ENCODE results near the gene WEE2.

Gene WEE2

DNA sequence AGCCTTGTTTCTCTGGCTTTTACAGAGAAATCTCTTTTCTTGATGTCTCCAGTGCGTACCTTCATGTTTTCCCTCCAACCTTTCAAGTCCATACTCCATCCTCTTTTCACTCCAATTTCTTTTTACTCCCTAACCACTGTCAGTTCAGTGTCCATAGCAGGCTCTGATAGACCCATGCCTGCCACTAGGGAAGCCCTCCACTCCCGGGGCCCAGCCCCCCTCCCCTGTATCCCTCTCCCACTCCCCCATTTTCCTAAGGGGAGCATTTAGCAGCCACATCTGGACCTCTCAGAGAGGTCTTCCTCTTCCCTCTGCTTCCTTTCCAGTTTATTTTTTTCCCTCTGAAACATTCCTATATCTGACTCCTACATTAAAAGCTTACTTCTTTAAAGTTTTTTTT is 39.3 kb upstream of the WEE2 start:
- no peak for DNase-seq (ENCODE audit: low spot score)
- TF ChIP-seq, protein P1, sequence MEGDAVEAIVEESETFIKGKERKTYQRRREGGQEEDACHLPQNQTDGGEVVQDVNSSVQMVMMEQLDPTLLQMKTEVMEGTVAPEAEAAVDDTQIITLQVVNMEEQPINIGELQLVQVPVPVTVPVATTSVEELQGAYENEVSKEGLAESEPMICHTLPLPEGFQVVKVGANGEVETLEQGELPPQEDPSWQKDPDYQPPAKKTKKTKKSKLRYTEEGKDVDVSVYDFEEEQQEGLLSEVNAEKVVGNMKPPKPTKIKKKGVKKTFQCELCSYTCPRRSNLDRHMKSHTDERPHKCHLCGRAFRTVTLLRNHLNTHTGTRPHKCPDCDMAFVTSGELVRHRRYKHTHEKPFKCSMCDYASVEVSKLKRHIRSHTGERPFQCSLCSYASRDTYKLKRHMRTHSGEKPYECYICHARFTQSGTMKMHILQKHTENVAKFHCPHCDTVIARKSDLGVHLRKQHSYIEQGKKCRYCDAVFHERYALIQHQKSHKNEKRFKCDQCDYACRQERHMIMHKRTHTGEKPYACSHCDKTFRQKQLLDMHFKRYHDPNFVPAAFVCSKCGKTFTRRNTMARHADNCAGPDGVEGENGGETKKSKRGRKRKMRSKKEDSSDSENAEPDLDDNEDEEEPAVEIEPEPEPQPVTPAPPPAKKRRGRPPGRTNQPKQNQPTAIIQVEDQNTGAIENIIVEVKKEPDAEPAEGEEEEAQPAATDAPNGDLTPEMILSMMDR (IDR thresholded peaks at IDR 0.05; ENCODE audit: extremely low read depth, missing control alignments): no peak

DNA sequence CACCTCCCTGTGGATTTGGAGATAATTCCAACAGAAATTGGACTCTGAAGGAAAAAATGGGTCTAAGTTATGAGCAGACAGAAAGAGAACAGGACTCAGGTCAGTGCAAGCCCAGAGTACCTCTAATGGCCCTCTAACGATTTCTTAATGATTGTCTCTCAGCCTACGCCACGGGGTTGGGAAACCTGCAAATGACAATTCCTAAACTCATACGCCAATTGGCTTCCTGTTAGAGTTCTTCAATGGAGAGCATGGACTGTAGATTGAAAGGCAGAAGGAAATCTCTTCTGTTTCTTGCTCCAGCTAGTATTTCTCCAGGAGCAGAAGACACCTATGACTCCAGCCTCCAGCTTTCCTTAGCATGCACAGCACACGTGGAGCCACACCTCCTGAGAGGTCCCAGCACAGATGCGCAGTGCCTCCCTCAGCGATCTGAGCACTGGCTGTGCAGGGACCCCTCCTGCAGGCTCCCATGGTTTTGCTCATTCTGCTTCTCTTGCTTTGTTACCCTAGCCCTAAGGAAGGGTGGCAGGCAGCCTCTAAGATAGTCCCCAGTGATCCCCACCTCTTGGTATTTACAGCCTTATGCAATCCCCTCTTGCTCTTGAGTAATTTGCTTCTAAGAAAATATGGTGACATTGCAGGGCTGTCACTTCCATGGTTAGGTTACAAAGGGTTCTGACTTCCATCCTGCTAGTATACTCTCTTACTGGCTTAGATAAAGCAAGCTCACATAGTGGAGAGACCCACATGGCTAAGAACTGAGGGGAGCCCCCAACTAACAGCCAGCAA is 36.3 kb upstream of the WEE2 start:
- TF ChIP-seq, protein P1 (IDR thresholded peaks at IDR 0.05; ENCODE audit: extremely low read depth, missing control alignments): no peak
- no peak for DNase-seq (ENCODE audit: low spot score)

DNA sequence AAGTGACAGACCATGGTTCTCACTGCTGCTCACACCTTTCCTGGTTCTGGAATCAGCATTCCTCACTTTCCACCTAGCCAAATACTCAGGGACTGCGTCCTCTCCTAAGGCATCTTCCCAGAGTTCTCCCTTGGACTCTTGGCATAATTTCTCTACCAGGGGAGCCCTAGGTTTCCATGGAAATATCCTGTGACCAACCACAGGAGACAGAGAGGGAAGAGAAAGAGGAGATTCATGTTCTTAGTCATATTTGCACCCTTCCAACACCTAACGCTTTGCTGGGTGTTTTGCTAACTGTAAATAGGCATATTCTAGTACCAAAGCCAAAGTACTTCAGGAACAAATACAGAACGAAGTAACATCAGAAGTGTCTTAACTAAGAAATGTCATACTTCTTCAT is 34.8 kb upstream of the WEE2 start:
- TF ChIP-seq, protein P1 (IDR thresholded peaks at IDR 0.05; ENCODE audit: extremely low read depth, missing control alignments): no peak
- no peak for DNase-seq (ENCODE audit: low spot score)

DNA sequence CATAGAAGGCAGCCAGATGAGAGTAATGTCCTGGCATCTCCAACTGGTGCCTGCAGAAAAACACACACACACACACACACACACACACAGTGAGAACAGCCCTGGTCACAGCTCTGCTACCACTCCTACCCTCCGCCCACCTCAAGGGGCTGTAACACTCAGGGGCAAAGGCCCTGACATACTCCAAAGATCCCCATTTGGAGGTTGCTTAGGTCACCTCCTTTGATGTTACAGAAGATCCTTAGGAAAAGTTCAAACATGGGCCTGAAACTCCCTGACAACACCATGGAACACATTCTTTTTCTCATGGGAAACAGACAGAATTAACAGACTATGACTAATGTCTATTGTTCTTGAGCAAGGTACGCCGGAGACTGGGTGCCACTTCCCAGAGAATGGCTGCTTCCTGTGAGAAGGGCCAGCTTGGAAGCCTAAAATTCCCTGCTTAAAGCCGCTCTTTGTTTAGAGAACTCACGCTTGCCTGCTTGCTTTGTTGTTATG is 33.9 kb upstream of the WEE2 start:
- TF ChIP-seq, protein P1 (IDR thresholded peaks at IDR 0.05; ENCODE audit: extremely low read depth, missing control alignments): no peak

DNA sequence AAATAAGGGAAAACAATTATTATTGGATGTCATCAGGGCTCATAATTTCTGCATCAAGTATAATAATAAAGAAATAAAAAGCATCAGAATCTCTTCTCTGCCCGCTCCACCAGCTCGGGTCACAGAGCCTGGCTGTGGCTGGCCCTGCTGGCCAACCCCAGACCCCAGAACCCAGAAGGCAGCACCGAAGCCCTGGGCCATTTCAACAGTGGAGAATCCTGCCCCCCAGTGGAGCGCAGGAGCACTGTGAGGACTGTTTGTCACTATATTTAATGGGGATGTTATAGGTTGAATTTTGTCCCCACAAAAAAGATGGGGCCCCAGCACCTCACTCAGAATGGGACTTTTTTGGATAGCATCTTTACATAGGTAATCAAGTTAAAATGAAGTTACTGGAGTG is 33.5 kb upstream of the WEE2 start:
- TF ChIP-seq, protein P1 (IDR thresholded peaks at IDR 0.05; ENCODE audit: extremely low read depth, missing control alignments): peak; percentile 17
- no peak for DNase-seq (ENCODE audit: low spot score)

More for the DNA sequence above, 33.9 kb upstream of the WEE2 start:
- DNase-seq (ENCODE audit: low spot score): no peak

DNA sequence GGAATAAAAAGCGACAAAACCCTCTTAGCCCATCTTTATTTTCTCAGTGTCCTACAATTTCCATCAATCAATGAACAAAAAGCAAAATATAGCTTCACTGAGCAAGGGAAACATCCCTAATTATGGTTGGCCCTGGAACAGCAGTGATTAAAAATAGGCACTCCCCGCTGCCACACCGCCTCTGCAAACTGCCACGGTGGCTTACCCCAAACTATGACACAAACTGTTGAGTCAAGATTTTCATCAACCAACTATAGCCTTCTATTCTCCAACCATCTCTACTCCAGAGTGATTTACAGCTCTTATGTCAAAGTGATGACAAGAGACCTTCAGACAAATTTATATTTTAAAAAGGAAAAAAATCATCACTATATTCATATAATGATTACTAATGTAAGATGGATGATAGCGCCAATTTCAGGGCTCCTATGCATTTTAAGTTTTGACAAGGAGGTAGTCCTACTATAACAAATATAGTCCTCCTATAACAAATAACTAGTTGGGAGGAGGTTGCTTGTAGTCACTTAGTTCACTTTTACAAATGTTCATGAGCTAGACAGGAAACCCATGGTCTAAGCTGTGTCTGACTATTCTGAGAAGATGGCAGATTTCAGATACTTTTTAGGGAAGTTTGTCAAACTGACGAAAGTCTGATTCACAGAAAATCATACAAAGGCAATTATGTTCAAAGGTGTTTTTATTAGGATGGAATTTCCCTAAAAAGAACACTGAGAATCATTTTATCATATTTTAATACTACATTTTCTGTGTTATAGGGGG is 32.5 kb upstream of the WEE2 start:
- TF ChIP-seq, protein P1 (IDR thresholded peaks at IDR 0.05; ENCODE audit: extremely low read depth, missing control alignments): no peak
- DNase-seq (ENCODE audit: low spot score): no peak

DNA sequence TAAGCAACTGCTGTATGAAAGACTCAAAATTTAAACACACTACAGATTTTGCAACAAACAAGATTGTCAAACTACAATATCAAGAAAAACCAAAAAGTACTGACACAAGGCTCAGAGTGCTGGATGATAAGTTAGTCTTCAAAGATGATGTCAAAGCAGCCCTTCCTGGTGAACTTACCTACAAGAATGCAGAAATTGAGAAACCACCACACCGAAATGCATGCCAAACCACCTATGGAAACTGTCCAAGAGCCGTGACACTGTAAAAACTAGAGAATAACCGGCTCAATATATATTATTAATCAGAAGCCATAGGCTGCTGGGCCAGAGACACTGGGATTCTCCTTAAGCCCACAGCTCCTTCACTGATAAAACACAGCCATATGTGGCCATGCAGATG is 31.5 kb upstream of the WEE2 start:
- TF ChIP-seq, protein P1 (IDR thresholded peaks at IDR 0.05; ENCODE audit: extremely low read depth, missing control alignments): no peak
- DNase-seq (ENCODE audit: low spot score): no peak
